Measurements from ENCODE around the gene ADAMTS6. TPM values are rescaled to one million over a fixed set of nuclear protein-coding genes. Genes with fewer than 3 reads are reported as not detected.

ADAMTS6 gene
- total RNA-seq, 4 donors from 2014 or later, result 0.23 to 3.8 (median 1.0) TPM

DNA sequence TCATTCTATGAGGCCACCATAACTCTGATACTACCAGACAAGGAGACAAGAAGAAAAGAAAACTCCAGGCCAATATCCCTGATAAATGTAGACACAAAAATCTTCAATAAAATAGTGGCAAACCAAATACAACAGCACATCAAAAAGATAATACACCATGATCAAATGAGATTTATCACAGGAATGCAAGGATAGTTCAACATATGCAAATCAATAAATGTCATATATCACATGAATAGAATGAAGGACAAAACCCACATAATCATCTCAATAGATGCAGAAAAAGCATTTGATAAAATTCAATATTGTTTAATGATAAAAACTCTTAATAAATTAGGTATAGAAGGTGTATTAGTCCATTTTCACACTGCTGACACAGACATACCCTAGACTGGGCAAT, 139.9 kb downstream of the ADAMTS6 start:
- Histone ChIP-seq H3K9me3 (peaks cover 0 to 15% (median 11%) of the 10 kb centered on the region in 3 donors), H3K27ac (no peak overlapping the region), H3K4me1 (no peaks in the 10 kb centered on the region), H3K4me3 (no peak overlapping the region), H3K27me3 (no peaks in the 10 kb centered on the region), H3K36me3 (no peaks in the 10 kb centered on the region)
- no peak for DNase-seq
- TF ChIP-seq POLR2A (IDR thresholded peaks at IDR 0.05) (no peak), CTCF (IDR thresholded peaks at IDR 0.05) (no peak)
- intact Hi-C loops (cut with DNase I), result no loop called here

DNA sequence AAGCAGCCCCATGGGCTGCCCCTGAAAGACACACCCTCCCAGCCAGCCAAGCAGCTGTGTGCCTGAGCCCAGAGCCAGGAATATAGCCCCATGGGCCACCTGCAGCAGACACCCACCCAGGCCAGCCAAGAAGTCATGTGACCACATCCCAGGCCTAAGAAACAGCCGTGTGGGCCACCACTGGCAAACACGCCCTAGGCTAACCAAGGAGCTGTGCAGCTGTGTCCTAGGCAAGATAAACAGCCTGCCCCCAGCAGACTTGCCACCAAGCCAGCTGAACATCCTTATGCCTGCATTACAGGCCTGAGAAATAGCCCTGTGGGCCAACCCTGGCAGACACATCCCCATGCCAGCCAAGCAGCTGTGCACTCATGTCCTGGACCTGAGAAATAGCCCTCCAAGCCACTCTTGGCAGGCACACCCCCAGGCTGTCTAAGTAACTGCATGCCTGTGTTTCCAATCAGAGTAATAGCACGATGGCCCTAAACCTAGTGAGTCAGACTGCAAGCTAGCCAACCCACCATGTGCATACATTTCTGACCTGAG, 143.0 kb downstream of the ADAMTS6 start:
- WGBS, 2 donors, result 73 to 100% methylated on average over 1 to 2 of the region's 3 CpGs
- Histone ChIP-seq H3K4me3 (no peak overlapping the region), H3K27ac (no peak overlapping the region), H3K36me3 (no peaks in the 10 kb centered on the region), H3K27me3 (no peaks in the 10 kb centered on the region), H3K9me3 (peaks cover 0 to 15% (median 11%) of the 10 kb centered on the region in 3 donors), H3K4me1 (no peaks in the 10 kb centered on the region)
- DNase-seq, result no peak
- intact Hi-C loops (cut with DNase I), result no loop called here
- TF ChIP-seq CTCF (IDR thresholded peaks at IDR 0.05) (no peak), POLR2A (IDR thresholded peaks at IDR 0.05) (no peak)

GRCh38 chr5:65334077-65334476, 147.6 kb downstream of the ADAMTS6 start:
- intact Hi-C loops (cut with DNase I), result no loop called here
- Histone ChIP-seq H3K36me3 (no peaks in the 10 kb centered on the region), H3K9me3 (no peaks in the 10 kb centered on the region), H3K4me1 (no peaks in the 10 kb centered on the region), H3K27me3 (no peaks in the 10 kb centered on the region), H3K27ac (no peak overlapping the region), H3K4me3 (no peak overlapping the region)
- DNase-seq, result no peak
- TF ChIP-seq CTCF (IDR thresholded peaks at IDR 0.05) (no peak), POLR2A (IDR thresholded peaks at IDR 0.05) (no peak)
- WGBS, 2 donors, result 63 to 65% methylated on average over 3 to 4 of the region's 4 CpGs

DNA sequence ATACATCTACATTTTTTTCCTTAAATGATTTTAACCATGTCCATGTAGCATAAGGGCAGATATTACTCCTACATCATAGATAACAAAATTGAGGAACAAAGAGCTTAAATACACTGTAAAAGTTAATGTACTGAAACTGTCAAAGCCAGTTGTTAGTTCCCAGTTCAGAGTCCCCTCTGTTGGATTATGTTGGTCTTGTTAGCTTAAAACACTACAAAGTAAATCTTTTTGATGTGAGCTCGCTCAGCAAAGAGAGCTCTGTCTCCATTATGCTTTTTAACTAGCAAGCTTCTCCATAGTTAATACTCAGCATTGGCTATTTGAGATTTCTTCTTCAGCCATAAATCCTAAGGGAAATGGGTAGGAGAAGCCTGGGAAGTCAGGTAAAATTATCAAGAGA, 149.1 kb downstream of the ADAMTS6 start:
- TF ChIP-seq POLR2A (IDR thresholded peaks at IDR 0.05), result no peak
- no peak for TF ChIP-seq CTCF (IDR thresholded peaks at IDR 0.05)
- Histone ChIP-seq H3K4me1 (no peaks in the 10 kb centered on the region), H3K36me3 (no peaks in the 10 kb centered on the region), H3K27me3 (no peaks in the 10 kb centered on the region), H3K4me3 (no peak overlapping the region), H3K27ac (no peak overlapping the region), H3K9me3 (no peaks in the 10 kb centered on the region)
- WGBS, 2 donors, result 38% methylated on average over 1 of the region's 1 CpG
- no peak for DNase-seq
- intact Hi-C loops (cut with DNase I), result no loop called here

DNA sequence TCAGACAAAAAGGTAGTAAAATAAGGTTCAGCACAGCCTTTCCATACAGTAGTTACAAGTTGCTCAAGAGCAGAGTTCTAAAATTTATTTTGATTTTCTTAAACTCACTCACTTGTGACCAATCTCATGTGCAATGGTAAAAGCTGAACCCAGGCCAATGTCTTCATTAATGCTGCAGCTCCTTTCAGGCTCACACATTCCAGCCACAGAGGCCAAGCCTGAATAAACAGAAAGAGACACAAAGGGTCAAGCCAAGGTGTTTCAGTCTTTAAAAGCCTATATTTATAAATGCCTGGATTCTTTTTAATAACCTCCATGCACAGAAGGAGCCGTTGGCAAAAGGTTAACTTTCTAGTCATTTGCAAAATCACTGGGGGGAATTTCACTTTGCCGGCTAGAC, 152.5 kb downstream of the ADAMTS6 start:
- H3K4me3 ChIP-seq, result no peak overlapping the region
- H3K4me1 ChIP-seq, result no peaks in the 10 kb centered on the region
- TF ChIP-seq CTCF (IDR thresholded peaks at IDR 0.05) (no peak), POLR2A (IDR thresholded peaks at IDR 0.05) (no peak)
- DNase-seq, result no peak
- H3K27me3 ChIP-seq, result no peaks in the 10 kb centered on the region
- intact Hi-C loops (cut with DNase I), result no loop called here
- H3K36me3 ChIP-seq, result no peaks in the 10 kb centered on the region
- 28 to 44% methylated on average over 2 of the region's 2 CpGs for WGBS, 2 donors
- H3K9me3 ChIP-seq, result no peaks in the 10 kb centered on the region
- no peak overlapping the region for H3K27ac ChIP-seq

Data from esophagus squamous epithelium (tissue), 5 donors.